WTC11 (cell line): ENCODE data around the gene FAM50B.

ENCODE experiments used
- ATF2 ChIP-seq: sonication (generic); formaldehyde crosslinking; IDR thresholded peaks from 2 replicates; pipeline ENCODE4 v1.8.1; 2022; ENCODE audit warnings: low read depth, missing genetic modification reagents, borderline replicate concordance
- CBFB ChIP-seq: sonication (generic); formaldehyde crosslinking; IDR thresholded peaks from 2 replicates; pipeline ENCODE4 v1.8.1; 2022; ENCODE audit warnings: mild to moderate bottlenecking, low read depth, missing genetic modification reagents
- CTCF ChIP-seq: fragments of 200-600 bp; IDR thresholded peaks from 2 replicates; pipeline ENCODE4 v1.8.0; 2022; ENCODE audit warnings: antibody characterized with exemption
- NR2C2 ChIP-seq: sonication (generic); formaldehyde crosslinking; IDR thresholded peaks from 2 replicates; pipeline ENCODE4 v1.8.0; 2022; ENCODE audit warnings: mild to moderate bottlenecking, missing genetic modification reagents
- SMAD3 ChIP-seq: sonication (generic); formaldehyde crosslinking; IDR thresholded peaks from 2 replicates; pipeline ENCODE4 v1.8.0; 2022; ENCODE audit warnings: missing genetic modification reagents, mild to moderate bottlenecking, borderline replicate concordance
- SP1 ChIP-seq: sonication (generic); formaldehyde crosslinking; conservative IDR thresholded peaks from 2 replicates; pipeline ENCODE4 v1.8.1; 2022; ENCODE audit warnings: missing genetic modification reagents
- TP53 ChIP-seq: sonication (generic); formaldehyde crosslinking; IDR thresholded peaks from 2 replicates; pipeline ENCODE4 v1.8.1; 2023; ENCODE audit warnings: mild to moderate bottlenecking, missing genetic modification reagents
- ZNF263 ChIP-seq: sonication (generic); formaldehyde crosslinking; IDR thresholded peaks from 2 replicates; pipeline ENCODE4 v1.8.1; 2022; ENCODE audit warnings: low read depth, mild to moderate bottlenecking, moderate library complexity, missing genetic modification reagents
- TF ChIP-seq, protein P1 (sequence below): sonication (generic); formaldehyde crosslinking; IDR thresholded peaks from 2 replicates; pipeline ENCODE4 v1.8.1; 2023; ENCODE audit warnings: mild to moderate bottlenecking, missing genetic modification reagents
- TF ChIP-seq, protein P2 (sequence below): sonication (generic); formaldehyde crosslinking; IDR thresholded peaks from 2 replicates; pipeline ENCODE4 v1.8.1; 2022; ENCODE audit warnings: low read depth, mild to moderate bottlenecking, moderate library complexity, missing genetic modification reagents, borderline replicate concordance
- TF ChIP-seq, protein P3 (sequence below): sonication (generic); formaldehyde crosslinking; IDR thresholded peaks from 2 replicates; pipeline ENCODE4 v1.8.1; 2023; ENCODE audit warnings: mild to moderate bottlenecking, missing genetic modification reagents, moderate library complexity
- TF ChIP-seq, protein P4 (sequence below): sonication (generic); formaldehyde crosslinking; IDR thresholded peaks from 2 replicates; pipeline ENCODE4 v1.8.1; 2023; ENCODE audit warnings: mild to moderate bottlenecking, missing genetic modification reagents, moderate library complexity
- TF ChIP-seq, protein P5 (sequence below): sonication (generic); formaldehyde crosslinking; IDR thresholded peaks from 2 replicates; pipeline ENCODE4 v1.8.0; 2022; ENCODE audit warnings: missing genetic modification reagents

- TF ChIP-seq CTCF (no peak), ATF2 (CRISPR knock-in tag) (no peak), TP53 (CRISPR knock-in tag) (no peak), ZNF263 (CRISPR knock-in tag) (no peak), NR2C2 (CRISPR knock-in tag) (no peak), CBFB (no peak), SMAD3 (CRISPR knock-in tag) (no peak), SP1 (no peak)
- TF ChIP-seq, protein P1, sequence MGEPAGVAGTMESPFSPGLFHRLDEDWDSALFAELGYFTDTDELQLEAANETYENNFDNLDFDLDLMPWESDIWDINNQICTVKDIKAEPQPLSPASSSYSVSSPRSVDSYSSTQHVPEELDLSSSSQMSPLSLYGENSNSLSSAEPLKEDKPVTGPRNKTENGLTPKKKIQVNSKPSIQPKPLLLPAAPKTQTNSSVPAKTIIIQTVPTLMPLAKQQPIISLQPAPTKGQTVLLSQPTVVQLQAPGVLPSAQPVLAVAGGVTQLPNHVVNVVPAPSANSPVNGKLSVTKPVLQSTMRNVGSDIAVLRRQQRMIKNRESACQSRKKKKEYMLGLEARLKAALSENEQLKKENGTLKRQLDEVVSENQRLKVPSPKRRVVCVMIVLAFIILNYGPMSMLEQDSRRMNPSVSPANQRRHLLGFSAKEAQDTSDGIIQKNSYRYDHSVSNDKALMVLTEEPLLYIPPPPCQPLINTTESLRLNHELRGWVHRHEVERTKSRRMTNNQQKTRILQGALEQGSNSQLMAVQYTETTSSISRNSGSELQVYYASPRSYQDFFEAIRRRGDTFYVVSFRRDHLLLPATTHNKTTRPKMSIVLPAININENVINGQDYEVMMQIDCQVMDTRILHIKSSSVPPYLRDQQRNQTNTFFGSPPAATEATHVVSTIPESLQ = no peak
- TF ChIP-seq, protein P2, sequence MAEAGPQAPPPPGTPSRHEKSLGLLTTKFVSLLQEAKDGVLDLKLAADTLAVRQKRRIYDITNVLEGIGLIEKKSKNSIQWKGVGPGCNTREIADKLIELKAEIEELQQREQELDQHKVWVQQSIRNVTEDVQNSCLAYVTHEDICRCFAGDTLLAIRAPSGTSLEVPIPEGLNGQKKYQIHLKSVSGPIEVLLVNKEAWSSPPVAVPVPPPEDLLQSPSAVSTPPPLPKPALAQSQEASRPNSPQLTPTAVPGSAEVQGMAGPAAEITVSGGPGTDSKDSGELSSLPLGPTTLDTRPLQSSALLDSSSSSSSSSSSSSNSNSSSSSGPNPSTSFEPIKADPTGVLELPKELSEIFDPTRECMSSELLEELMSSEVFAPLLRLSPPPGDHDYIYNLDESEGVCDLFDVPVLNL (CRISPR knock-in tag) = no peak
- TF ChIP-seq, protein P3, sequence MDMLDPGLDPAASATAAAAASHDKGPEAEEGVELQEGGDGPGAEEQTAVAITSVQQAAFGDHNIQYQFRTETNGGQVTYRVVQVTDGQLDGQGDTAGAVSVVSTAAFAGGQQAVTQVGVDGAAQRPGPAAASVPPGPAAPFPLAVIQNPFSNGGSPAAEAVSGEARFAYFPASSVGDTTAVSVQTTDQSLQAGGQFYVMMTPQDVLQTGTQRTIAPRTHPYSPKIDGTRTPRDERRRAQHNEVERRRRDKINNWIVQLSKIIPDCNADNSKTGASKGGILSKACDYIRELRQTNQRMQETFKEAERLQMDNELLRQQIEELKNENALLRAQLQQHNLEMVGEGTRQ (CRISPR knock-in tag) = no peak
- TF ChIP-seq, protein P4, sequence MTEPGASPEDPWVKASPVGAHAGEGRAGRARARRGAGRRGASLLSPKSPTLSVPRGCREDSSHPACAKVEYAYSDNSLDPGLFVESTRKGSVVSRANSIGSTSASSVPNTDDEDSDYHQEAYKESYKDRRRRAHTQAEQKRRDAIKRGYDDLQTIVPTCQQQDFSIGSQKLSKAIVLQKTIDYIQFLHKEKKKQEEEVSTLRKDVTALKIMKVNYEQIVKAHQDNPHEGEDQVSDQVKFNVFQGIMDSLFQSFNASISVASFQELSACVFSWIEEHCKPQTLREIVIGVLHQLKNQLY (CRISPR knock-in tag) = no peak
- TF ChIP-seq, protein P5, sequence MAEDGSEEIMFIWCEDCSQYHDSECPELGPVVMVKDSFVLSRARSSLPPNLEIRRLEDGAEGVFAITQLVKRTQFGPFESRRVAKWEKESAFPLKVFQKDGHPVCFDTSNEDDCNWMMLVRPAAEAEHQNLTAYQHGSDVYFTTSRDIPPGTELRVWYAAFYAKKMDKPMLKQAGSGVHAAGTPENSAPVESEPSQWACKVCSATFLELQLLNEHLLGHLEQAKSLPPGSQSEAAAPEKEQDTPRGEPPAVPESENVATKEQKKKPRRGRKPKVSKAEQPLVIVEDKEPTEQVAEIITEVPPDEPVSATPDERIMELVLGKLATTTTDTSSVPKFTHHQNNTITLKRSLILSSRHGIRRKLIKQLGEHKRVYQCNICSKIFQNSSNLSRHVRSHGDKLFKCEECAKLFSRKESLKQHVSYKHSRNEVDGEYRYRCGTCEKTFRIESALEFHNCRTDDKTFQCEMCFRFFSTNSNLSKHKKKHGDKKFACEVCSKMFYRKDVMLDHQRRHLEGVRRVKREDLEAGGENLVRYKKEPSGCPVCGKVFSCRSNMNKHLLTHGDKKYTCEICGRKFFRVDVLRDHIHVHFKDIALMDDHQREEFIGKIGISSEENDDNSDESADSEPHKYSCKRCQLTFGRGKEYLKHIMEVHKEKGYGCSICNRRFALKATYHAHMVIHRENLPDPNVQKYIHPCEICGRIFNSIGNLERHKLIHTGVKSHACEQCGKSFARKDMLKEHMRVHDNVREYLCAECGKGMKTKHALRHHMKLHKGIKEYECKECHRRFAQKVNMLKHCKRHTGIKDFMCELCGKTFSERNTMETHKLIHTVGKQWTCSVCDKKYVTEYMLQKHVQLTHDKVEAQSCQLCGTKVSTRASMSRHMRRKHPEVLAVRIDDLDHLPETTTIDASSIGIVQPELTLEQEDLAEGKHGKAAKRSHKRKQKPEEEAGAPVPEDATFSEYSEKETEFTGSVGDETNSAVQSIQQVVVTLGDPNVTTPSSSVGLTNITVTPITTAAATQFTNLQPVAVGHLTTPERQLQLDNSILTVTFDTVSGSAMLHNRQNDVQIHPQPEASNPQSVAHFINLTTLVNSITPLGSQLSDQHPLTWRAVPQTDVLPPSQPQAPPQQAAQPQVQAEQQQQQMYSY = no peak
These were observed 20.1 kb downstream of the FAM50B start for GRCh38 chr6:3869284-3869631.
